Measurements from ENCODE around the gene ANTXR1.
"Not testable (repeated sequence)": the region's sequence is repeated elsewhere in the genome, so short reads cannot be mapped to it uniquely, and the experiment has no call there.

GRCh38 chr2:69235835-69236234 lies 222.9 kb downstream of the ANTXR1 start:
- TF ChIP-seq SUZ12 (IDR thresholded peaks at IDR 0.05; ENCODE audit: low read length); POLR2A (IDR thresholded peaks at IDR 0.05; ENCODE audit: control extremely low read depth in 1 of 2, low read depth in 2 of 2, low read length in 2 of 2): not testable (repeated sequence)

Measured in H1 (cell line).